Kidney glomerular epithelial cell (primary cell): ENCODE data around the gene REV3L.

Source experiments
- DNase-seq: peaks from one replicate; lab custom pipeline; 2025; lab: John Stamatoyannopoulos, UW

REV3L gene

DNA sequence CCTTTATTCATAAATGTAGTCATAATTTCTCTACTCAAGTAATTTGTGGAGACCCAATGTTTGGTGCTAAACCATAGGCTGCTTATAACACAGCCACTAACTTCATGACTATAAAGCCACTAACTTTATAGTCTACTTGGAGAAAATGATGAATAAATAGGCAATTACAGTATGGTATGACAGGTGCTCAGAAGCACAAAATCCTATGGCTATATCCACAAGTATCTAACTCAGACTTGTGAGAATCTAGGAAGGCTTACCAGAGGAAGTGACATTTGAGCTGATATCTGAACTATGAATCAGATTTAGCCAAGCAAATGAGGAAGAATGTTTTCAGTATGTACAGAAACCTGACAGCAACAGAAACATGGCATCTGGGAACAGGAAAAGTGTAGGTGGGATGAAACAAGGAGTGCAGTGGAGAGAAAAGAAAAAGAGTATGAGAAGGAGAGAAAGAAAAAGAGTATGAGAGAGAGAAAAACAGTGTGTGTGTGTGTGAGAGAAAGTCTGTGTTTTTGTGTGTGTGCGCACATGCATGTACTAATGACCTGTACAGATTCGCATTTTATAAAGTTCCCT lies 59.9 kb downstream of the REV3L start:
- no peak for DNase-seq

DNA sequence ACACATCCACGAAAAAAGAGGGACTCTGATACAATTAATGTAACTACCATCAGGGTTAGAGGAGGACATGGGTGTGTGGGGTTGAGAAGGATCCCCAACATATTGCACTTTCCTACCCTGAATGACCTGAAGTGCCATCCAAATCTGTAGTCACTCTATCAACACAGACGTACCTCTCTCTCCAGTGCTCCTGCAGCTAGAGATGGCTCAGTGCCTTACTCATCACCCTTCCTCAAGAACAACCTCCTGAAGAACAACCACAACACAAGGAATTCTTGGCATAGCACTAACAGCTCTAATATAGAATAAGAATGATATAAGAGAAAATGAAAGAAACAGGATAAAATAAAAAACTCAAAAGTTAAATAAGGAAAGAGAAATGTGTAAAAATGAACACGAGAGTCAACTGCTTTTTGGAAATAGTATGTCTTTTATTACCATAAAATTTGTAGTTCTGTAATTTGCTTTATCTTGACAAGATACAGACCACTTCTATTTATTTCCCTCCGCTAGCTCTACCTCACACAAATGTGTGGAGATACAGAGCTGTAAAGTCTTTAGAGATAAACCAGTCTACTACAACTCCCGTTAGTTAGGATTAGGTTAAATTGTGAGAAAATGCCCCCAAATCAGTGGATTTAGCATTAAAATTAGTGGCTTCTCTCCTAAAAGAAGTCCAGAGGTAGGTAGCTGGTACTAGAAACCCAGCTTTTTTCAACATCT lies 63.9 kb downstream of the REV3L start:
- DNase-seq = peak; percentile 16

DNA sequence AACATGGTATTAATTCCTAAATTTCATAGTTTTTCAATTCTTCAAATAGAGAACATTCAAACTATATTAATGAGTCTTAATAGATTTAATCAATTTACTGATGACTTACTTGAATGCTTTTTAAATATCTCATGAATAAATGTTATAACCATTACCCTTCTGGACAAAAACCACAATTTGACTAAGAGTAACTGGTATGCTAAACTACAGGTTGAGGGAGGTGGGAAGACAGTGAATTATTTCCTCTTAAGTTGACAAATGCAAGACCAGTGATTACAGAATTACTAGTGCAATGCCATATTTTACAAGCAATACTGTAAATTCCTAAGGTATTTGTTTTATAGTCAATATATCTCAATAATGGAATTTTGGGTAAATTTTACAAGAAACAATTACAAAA lies 65.1 kb downstream of the REV3L start:
- DNase-seq = peak; percentile 5

DNA sequence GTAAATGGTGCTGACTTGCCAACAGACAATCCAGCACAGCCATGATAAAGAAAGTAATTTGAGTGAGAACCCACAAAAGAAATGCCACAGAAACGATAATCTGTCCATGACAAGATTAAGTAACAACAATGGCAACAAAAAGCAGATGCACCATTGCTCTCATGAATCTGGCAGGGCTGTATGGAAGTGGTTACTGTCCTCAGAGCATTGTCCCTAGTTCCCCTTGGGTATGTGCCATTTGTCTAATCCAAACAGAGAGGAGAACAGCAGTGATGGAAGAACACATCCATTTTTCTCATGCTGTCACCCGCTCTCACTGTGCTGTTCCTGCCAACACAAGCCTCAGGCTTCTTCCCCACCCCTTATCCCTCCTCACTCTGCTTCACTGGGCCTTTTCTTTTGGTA lies 65.8 kb downstream of the REV3L start:
- DNase-seq = no peak

DNA sequence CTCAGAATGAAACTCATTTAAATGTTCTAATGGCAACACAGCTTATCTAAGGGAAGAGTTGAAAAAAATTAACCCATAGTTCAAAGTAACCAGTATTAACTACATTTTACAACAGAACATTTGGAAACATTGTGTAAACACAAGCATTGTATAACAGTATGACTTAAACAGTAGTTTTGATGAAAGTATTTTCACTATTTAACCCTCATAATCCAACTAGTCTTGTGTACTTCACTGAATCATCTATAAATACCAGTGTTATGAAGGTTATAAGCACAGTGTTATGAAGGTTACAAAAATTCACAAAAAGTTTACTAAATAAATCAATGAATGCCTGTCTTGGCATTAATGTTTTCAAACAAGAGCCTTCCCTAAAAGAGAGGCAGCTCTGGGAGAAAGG lies 66.5 kb downstream of the REV3L start:
- DNase-seq = no peak

DNA sequence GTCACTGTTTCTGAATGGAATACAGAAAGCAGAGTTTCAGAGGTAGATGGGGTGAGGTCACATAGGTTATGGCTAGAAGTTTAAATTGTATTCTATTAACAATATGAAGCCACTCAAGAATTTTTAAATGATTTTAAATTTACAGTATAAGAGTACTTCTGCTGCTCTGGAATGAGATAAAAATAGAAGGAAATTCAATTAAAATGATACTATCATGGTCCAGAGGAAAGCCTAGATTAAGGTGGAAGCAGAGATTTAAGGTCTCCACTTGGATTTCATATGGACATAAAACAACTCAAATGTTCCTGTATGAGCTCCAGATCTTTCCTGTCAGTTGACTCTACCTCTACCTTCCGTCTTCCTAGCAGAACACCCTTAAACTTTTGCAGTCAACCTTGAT lies 68.6 kb downstream of the REV3L start:
- DNase-seq = no peak

DNA sequence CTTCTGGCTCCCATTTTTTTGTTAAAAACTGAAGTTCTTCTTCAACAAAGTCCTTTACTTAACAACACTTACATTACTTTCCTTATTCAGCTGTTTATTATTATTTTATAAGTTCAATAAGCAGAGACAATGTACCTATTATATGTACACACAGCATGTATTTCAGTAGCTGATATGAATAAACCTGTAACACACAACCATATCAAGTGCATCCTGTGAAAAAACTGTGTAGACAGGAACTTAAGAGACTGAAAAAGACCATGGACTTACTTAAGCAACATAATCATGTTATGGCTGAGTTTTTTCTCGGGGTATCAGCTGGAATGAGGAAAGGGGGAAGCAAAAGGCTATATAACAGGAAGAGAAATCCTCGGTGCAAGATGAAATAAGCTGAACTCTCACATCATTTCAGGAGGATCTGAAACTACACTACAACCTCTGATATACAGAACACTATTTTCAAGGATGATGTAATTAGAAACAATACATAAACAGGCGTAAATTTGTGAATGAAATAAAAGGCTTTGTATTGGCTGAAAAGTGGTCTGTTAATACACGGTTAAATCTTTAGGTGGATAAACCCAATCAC lies 70.9 kb downstream of the REV3L start:
- DNase-seq = no peak

DNA sequence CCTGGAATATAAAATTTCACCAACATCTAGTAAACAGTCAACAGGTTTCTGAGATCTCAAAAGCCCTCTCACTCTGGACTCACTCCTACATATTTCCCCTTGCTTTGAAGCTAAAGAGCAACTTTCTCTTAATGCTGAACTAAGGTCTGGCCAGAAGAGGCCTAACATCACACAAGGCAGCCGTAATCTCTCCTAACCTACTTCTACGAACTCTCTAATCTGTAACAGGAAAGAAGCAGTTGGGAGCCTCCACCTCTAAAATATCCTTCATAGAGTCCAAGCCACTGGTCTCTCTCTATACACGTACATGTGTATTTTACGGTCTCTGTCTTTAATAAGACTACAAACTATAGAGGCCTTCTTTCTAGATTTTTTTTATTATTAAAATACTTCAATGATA lies 72.0 kb downstream of the REV3L start:
- DNase-seq = no peak

DNA sequence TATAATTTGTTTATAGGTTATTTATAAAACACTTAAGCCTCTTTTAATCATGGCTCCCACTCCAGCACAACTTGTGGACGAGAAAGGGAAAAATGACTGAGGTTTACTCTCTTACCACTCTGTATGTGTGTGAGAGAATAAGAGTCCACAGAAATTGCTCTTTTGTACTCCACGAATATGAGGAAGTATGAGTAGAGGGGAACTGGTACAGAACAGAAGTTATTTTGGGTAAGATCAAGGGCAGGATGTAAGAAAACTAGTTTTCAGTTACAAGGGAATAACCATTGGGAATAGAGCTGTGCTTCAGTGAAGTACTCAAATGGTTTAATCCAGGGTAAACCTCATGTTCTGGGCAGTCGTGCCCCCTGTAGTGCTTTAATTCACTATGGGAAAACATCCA lies 72.6 kb downstream of the REV3L start:
- no peak for DNase-seq

DNA sequence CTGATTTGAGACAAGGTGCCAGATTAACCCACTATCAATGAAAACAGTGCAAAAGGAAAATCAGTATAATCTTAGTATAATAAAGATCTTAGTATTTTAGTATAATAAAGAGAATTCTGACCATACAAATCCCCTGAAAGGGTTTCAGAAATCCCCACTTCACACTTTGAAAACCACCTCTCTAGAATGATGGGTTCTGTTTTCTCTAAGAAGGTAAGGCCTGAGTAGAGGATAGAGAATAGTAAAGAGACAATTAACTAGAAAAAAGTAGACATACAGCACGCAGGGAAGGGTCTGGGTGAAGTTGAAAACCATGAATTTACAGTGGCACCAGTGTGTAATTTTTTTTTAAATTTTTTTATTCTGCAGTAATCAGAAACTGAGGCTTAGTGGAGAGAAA lies 73.6 kb downstream of the REV3L start:
- no peak for DNase-seq

DNA sequence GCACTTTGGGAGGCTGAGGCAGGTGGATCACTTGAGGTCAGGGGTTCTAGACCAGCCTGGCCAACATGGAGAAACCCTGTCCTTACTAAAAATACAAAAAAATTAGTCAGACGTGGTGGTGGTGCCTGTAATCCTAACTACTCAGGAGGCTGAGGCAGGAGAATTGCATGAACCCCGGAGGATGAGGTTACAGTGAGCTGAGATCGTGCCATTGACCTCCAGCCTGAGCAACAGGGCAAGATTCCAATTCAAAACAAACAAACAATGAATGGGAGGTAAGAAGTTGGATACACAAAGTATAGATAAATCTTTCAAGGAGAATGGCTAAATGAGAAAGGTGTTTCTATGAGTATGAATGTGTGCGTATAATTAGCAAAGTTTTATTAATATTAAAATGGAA lies 75.3 kb downstream of the REV3L start:
- no peak for DNase-seq

DNA sequence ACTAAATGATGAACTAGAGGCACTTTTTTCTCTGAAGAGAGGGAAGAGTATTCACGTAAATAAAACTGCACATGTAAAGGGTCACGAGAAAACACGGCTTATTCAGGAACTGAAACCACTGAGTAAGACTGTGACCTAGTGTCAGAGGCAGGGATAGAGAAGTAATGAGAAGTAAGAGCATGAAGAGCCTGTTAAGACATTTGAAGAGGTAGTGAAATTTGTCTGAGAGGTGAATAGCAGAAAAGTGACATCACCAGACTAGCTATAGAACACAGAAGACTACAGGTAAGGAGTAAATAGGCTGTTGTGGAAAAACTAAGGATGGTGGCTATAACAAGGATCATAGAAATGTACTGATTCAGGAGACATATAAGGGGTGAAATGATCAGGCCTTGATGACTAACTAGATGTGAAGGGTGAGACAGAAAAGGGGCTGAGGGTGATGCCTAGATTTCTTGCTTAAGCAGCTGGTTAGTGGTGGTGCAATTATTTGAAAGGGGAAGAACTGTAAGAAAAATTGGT lies 76.8 kb downstream of the REV3L start:
- DNase-seq = no peak

DNA sequence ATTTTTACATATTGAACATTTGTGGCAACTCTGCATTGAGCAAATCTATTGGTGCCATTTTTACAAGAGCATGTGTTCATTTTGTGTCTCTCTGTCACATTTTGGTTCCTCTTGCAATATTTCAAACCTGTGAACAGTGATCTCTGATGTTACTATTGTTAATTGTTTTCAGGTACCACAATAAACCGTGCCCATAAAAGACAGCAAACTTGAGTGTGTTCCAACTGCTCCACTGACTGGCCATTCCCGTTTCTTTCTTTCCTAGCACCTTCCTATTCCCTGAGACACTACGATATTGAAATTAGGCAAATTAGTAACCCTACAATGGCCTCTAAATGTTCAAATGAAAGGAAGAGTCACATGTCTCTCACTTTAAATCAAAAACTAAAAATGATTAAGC lies 79.6 kb downstream of the REV3L start:
- no peak for DNase-seq

DNA sequence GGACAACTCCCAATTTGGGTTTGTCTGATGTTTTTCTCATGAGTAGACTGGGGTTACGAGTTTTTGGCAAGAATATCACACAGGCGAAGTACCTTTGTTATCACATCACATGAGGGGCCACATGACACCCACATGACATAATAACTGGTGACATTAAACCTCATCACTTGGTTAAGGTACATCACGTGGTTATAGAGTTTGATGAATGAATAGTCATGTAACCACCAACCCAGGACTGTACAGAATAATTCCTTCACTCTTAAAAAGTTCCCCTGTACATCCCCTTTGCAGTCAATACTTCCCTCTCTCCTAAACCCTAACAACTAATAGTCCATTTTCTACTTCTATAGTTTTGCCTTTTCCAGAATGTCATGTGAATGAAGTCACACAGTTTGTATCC lies 83.4 kb downstream of the REV3L start:
- no peak for DNase-seq

DNA sequence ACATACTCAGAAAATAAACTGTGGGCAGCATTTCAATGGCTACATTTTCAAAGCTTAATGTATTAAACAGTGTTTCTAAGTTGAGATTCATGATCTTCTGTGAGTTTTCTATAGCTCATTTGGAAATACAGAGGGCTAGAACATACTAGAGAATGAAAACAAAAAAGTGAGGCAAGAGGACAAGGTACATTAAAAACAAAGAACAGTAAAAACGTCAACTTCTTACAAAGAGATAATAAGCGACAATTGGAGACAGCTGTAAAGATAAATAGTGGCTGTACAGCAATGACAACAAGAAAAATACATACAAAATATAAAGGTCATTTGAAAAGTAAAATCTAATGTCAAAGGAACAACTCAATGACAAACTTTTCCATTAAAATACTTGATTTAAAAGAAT lies 94.3 kb downstream of the REV3L start:
- no peak for DNase-seq

DNA sequence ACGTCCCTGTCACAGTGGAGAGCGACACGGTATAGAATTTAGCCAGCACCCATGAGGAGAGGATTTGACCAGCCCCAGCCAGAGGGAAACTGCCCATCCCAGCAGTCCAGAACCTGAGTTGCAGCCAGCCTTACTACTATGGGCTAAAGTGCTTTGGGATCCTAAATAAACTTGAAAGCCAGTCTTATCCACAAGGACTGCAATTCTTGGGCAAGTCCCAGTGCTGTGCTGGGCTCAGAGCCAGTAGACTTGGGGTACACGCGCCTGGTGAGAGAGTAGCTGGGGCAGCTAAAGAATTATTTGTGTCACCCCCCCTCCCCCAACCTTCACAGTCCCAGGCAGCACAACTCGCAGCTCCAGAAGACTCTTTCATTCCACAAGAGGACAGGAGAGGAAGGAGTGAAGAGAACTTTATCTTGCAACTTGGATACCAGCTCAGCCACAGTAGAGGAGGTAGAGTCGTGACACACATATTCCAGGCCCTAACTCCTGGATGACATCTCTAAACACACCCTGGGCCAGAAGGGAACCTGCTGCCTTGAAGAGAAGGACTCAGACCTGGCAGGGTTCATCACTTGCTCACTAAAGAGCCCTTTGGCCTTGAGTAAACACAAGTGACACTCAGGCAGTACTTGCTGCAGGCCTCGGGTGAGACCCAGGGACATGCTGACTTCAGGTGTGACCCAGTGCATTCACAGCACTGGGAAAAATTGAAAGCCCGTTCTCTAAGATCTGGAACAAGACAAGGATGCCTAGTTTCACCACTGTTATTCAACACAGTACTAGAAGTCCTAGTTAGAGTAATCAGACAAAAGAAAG lies 100.3 kb downstream of the REV3L start:
- no peak for DNase-seq

DNA sequence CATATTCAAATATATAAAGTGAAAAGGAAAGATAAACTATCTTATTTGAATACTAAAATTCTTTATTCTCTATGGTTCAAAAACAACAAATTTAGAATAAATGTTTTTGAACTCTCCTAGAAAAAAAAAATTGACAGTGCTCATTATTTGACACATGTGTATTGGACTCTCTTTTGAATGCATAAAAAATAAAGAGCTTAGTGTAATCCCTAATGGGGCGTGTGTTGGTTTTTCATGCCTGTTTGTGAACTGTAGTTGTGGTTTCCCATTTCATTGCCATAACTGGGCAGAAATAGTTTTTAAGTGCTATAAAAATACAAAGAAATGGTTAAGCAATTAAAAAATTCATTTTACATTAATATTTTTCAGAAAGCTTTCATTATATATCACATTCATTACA lies 101.3 kb downstream of the REV3L start:
- no peak for DNase-seq

DNA sequence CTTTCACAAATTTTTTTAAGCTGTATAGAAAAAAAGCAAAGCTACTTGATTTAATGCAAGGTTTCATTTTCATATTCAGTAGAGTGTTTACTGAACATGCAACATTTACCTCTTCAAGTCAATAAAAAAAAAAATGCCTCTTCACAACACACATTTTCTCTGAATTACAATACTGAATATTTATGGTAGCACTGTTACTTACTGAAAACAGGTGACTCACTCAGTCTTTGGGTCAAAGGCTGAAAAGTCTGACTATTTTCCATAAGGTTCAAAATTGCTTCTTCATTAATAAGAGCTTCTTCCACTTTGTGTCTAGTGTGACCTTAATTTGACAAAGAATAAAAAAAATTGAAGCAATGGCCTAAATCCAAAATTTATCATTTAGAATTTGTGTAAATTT lies 101.9 kb downstream of the REV3L start:
- DNase-seq = no peak

DNA sequence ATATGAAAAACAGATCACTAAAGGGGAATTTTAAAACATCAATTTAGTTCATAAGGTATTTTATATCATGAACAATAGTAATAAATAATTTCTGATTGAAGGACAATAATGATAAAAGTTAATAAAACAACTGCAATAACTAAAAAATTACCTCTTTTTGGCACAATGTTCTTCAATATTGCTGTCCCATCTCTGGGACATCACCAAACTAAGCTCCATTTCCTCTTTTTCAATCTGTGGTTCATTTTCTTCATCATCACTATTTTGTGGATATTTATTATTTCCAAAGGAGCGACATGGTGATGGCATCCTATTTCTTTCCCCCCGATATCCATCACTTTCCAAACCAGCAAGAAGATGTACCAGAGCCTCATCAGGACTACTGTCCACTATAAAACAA lies 103.2 kb downstream of the REV3L start:
- no peak for DNase-seq

DNA sequence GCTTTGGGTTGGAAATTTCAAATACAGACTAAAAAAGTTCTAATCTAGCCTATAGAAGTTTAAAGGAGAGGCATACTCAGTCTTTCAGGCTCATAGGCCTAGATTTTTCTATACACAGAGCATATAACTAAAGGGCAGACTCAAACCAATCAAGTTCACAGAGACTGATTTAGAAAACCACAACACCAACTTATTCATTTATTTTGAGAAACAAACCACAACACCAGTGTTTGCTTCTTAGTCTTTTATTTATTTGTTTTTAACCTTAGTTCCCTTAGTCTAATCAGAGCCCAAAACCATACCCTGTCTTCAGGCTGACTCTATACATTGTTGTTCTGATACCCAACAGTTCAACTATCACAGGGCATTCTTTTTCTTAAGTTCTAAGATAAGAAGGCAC lies 103.7 kb downstream of the REV3L start:
- DNase-seq = no peak

DNA sequence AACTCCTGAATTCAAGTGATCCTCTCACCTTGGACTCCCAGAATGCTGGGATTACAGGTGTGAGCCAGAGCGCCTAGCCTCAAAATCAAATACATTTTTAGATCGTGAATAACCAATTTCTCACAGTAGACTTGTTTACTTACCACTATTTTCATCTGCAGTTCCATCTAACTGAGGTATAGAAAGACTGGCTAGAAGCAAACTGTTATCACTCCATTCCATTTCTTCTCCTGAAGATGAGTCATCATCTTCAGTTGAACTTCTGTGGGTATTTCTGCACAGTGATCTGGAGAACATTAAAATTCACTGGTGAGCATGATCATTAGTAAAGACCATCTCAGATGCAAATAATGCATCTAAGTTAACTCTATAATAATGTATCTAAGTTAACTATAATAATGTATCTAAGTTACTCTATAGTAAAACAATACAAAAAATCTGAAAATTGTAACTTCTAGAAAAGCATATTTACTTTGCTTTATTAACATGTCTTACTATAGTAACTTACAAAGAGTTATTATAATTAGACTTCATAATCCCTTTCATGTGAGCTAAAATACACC lies 105.4 kb downstream of the REV3L start:
- no peak for DNase-seq

DNA sequence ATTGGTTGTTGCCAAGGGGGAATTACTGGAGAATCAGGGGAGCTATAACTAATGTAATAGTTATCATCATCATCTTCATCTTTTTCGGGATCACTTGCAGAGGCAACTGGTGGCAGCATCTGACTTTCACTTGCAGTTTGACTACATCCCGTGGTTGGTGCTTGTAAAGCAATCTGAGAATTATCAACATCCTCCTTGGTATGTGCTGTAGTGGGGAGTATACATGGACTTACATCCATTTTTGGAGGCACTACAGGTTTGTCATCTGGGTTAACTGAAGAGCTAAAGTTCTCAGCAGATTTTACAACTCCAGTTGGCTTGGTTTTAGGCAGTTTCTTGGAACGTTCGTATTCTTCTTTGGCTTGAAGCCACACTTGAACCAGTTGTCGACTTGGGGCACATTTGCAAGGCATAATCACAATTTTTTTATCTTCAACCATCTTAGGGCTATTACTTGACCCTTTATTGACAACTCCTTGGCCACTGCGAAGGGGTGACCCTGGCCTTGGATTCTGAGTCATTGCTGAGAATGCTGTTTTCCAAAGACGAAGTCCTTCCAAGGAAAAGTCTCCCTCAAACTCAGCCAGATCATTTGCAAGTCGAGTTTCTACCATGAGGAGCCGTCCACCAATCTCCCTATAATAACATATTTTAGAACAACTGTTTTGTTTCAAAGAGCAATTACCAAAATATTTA lies 115.5 kb downstream of the REV3L start:
- DNase-seq = no peak
